Measurements from ENCODE around the gene FAM162A.

Gene FAM162A

GRCh38 chr3:122406198-122406597 is 22.2 kb downstream of the FAM162A start:
- no peak for TF ChIP-seq CTCF (IDR thresholded peaks at IDR 0.05; ENCODE audit: unreplicated experiment in 3 of 3)
- peaks cover 28% of the 10 kb centered on the region for H3K36me3 Mint-ChIP-seq (ENCODE audit: low read depth)
- H3K27ac Mint-ChIP-seq = no peak overlapping the region
- H3K4me3 Mint-ChIP-seq = no peak overlapping the region
- no peaks in the 10 kb centered on the region for H3K9me3 Mint-ChIP-seq
- no peaks in the 10 kb centered on the region for H3K4me1 Mint-ChIP-seq
- H3K27me3 Mint-ChIP-seq (ENCODE audit: low read depth) = no peaks in the 10 kb centered on the region

DNA sequence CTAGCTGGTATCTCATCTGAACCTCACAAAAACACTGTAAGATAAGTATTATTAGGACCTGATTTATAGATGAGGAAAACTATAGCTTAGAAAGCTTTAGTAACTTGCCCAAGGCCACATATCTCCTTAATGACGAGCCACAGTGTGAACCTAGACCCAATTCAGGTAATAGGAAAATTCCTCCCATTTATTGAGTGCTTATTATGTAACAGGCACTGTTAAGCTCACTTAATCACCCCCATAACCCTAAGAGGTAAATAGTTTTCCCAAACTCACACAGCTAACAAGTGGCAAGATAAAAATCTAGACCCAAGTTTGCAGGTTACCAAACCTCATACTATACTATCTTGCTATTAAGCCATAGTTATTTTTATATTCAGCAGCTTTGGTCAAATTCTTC is 24.0 kb downstream of the FAM162A start:
- H3K9me3 Mint-ChIP-seq = no peaks in the 10 kb centered on the region
- H3K4me3 Mint-ChIP-seq = no peak overlapping the region
- no peaks in the 10 kb centered on the region for H3K27me3 Mint-ChIP-seq (ENCODE audit: low read depth)
- H3K36me3 Mint-ChIP-seq (ENCODE audit: low read depth) = peaks cover 30% of the 10 kb centered on the region
- H3K27ac Mint-ChIP-seq = no peak overlapping the region
- no peak for TF ChIP-seq CTCF (IDR thresholded peaks at IDR 0.05; ENCODE audit: unreplicated experiment in 3 of 3)
- peaks cover 8% of the 10 kb centered on the region for H3K4me1 Mint-ChIP-seq

DNA sequence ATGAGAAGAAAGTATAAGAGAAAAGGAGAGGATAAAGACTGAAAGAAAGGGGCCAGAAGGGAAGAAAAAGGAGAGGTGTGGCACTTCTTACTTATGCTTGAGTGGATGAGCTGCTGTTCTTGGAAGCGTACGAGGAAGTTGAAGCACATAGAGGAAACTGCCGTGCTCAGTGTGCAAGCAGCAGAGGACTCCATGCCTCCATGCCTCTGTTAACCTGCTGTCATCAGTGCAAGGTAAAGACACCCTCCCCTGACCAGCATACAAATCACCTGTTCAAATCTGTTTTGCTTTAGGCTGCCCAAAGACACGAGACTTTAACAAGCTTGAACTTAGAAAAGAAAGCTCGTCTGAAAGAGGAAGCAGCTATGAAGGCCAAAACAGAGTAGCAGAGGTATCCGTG is 25.5 kb downstream of the FAM162A start:
- no peak overlapping the region for H3K4me3 Mint-ChIP-seq
- H3K36me3 Mint-ChIP-seq (ENCODE audit: low read depth) = peaks cover 28% of the 10 kb centered on the region

GRCh38 chr3:122410111-122410510 is 26.1 kb downstream of the FAM162A start:
- Mint-ChIP-seq H3K4me3 (no peak overlapping the region), H3K9me3 (no peaks in the 10 kb centered on the region), H3K27me3 (ENCODE audit: low read depth) (no peaks in the 10 kb centered on the region), H3K36me3 (ENCODE audit: low read depth) (peaks cover 28% of the 10 kb centered on the region), H3K4me1 (peaks cover 24% of the 10 kb centered on the region), H3K27ac (no peak overlapping the region)
- no peak for TF ChIP-seq CTCF (IDR thresholded peaks at IDR 0.05; ENCODE audit: unreplicated experiment in 3 of 3)

More for the DNA sequence above, 25.5 kb downstream of the FAM162A start:
- no peaks in the 10 kb centered on the region for H3K9me3 Mint-ChIP-seq
- H3K27me3 Mint-ChIP-seq (ENCODE audit: low read depth) = no peaks in the 10 kb centered on the region
- no peak overlapping the region for H3K27ac Mint-ChIP-seq
- no peak for TF ChIP-seq CTCF (IDR thresholded peaks at IDR 0.05; ENCODE audit: unreplicated experiment in 3 of 3)
- H3K4me1 Mint-ChIP-seq = peaks cover 17% of the 10 kb centered on the region

DNA sequence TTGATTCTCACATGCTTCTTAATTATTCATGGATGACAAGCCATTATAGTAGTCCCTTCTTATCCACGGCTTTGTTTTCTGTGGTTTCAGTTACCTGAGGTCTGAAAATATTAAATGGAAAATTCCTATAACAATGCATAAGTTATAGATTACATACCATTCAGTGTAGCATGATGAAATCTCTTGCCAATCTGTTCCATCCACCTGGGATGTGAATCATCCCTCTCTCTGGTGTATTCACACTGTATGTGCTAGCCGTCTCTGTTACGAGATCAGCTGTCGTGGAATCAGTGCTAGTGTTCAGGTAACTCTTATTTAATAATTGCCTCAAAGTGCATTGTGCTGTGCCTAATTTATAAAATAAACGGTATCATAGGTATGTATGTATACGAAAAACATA is 26.7 kb downstream of the FAM162A start:
- TF ChIP-seq CTCF (IDR thresholded peaks at IDR 0.05; ENCODE audit: unreplicated experiment in 3 of 3) = no peak
- H3K4me1 Mint-ChIP-seq = peaks cover 28% of the 10 kb centered on the region
- H3K9me3 Mint-ChIP-seq = no peaks in the 10 kb centered on the region
- H3K36me3 Mint-ChIP-seq (ENCODE audit: low read depth) = peaks cover 28% of the 10 kb centered on the region
- H3K27me3 Mint-ChIP-seq (ENCODE audit: low read depth) = no peaks in the 10 kb centered on the region
- no peak overlapping the region for H3K4me3 Mint-ChIP-seq
- no peak overlapping the region for H3K27ac Mint-ChIP-seq

- no peaks in the 10 kb centered on the region for H3K27me3 Mint-ChIP-seq (ENCODE audit: low read depth)
- peaks cover 15% of the 10 kb centered on the region for H3K36me3 Mint-ChIP-seq (ENCODE audit: low read depth)
- peak overlapping the region; percentile 96 to 100 (median 98) for H3K4me3 Mint-ChIP-seq
- H3K9me3 Mint-ChIP-seq = no peaks in the 10 kb centered on the region
- TF ChIP-seq CTCF (IDR thresholded peaks at IDR 0.05; ENCODE audit: unreplicated experiment in 3 of 3) = no peak
- peaks cover 46% of the 10 kb centered on the region for H3K4me1 Mint-ChIP-seq
- H3K27ac Mint-ChIP-seq = peak overlapping the region; percentile 99 to 100 (median 99)
Observed at GRCh38 chr3:122414391-122414790, 30.4 kb downstream of the FAM162A start.

Data from nephron (organoid).